H1 (cell line): Measurements from ENCODE around the gene MELTF. TPM values are rescaled to one million over a fixed set of nuclear protein-coding genes. Genes with fewer than 3 reads are reported as not detected.

ENCODE experiments used
- FOSL1 ChIP-seq: IDR thresholded peaks from 2 replicates; pipeline ENCODE4 v1.6.1; 2011; ENCODE audit warnings: mild to moderate bottlenecking, low read depth, low read length, moderate library complexity; ENCODE audit not compliant: insufficient read depth
- HDAC2 ChIP-seq, 2 experiments: fragments of 300-600 bp in 1 of 2; sonication (generic) in 1 of 2; IDR thresholded peaks; 2 replicates each; pipeline ENCODE4 v1.6.1; 2011 to 2012; ENCODE audit warnings: low read depth in 2 of 2, low read length in 2 of 2, mild to moderate bottlenecking in 2 of 2, moderate library complexity in 2 of 2, borderline replicate concordance in 1 of 2, inconsistent platforms in 1 of 2
- SIN3A ChIP-seq, 2 experiments: IDR thresholded peaks in 1 of 2; conservative IDR thresholded peaks in 1 of 2; 2 replicates each; pipeline ENCODE4 v1.6.1; 2011 to 2012; ENCODE audit warnings: low read length in 2 of 2, improper control_type of control experiment in 1 of 2, low read depth in 1 of 2, mild to moderate bottlenecking in 1 of 2
- TCF12 ChIP-seq: IDR thresholded peaks from 2 replicates; pipeline ENCODE4 v1.6.1; 2011; ENCODE audit warnings: low read depth, mild to moderate bottlenecking, low read length
- TEAD4 ChIP-seq: IDR thresholded peaks from 2 replicates; pipeline ENCODE4 v1.6.1; 2012; ENCODE audit warnings: low read depth, low read length, inconsistent platforms, mixed read lengths
- polyA plus RNA-seq, 7 experiments: library from polyadenylated mRNA; depleted of rRNA in 3 of 7; stranded (reverse) in 5 of 7; unstranded in 2 of 7; fragments of >200 nt in 5 of 7; fragments of 200-250 nt in 2 of 7; gene quantifications; 1 replicate in 5 of 7; 2 replicates in 1 of 7; 4 replicates in 1 of 7; pipeline versions ENCODE4 v1.2.1 to v1.2.3, GENCODE V29; 2011 to 2013; ENCODE audit warnings: missing spikeins in 2 of 7, mixed read lengths in 2 of 7
- total RNA-seq: library from RNA; stranded (reverse); fragmentation: NEBNext Ultra II Directional; extraction: Animal tissue kit (Norgen Biotek cat#: 25700); gene quantifications from 2 replicates; pipeline ENCODE4 v1.2.1, GENCODE V29; 2021

MELTF gene
- total and polyA plus RNA-seq, 2 of the 8 experiments (the other 6 are each of a cell fraction or from before 2014, with no cell fraction given): 1.7 to 3.5 TPM

- no peak for TF ChIP-seq SIN3A (conservative IDR thresholded peaks at IDR 0.05 in 1 of 2, IDR thresholded peaks at IDR 0.05 in 1 of 2; ENCODE audit: low read depth in 1 of 2, low read length in 2 of 2)
- TF ChIP-seq FOSL1: no peak
- no peak for TF ChIP-seq HDAC2 (IDR thresholded peaks at IDR 0.05; ENCODE audit: borderline replicate concordance in 1 of 2, low read depth in 2 of 2, low read length in 2 of 2)
- TF ChIP-seq TEAD4: no peak
- no peak for TF ChIP-seq TCF12
These were observed 20.9 kb upstream of the MELTF start (continued) for GRCh38 chr3:197050511-197050910.
